HFF-Myc (cell line): ENCODE measurements around the gene PPP1R13L.

Source experiments
- DNase-seq: peaks from one replicate; pipeline ENCODE4 v3.0.0-alpha.2; 2011; ENCODE audit warnings: low read depth; ENCODE audit errors: extremely low read depth
- H3K4me3 ChIP-seq: replicated peaks from 2 replicates; pipeline ENCODE4 v1.5.1; 2011; ENCODE audit warnings: low read depth, mild to moderate bottlenecking, control low read depth, low read length
- TF ChIP-seq, protein P1 (sequence below): IDR thresholded peaks from 2 replicates; pipeline ENCODE4 v1.5.1; 2012; ENCODE audit warnings: mild to moderate bottlenecking, low read depth, low read length, control low read depth; ENCODE audit errors: missing control alignments

The PPP1R13L gene

DNA sequence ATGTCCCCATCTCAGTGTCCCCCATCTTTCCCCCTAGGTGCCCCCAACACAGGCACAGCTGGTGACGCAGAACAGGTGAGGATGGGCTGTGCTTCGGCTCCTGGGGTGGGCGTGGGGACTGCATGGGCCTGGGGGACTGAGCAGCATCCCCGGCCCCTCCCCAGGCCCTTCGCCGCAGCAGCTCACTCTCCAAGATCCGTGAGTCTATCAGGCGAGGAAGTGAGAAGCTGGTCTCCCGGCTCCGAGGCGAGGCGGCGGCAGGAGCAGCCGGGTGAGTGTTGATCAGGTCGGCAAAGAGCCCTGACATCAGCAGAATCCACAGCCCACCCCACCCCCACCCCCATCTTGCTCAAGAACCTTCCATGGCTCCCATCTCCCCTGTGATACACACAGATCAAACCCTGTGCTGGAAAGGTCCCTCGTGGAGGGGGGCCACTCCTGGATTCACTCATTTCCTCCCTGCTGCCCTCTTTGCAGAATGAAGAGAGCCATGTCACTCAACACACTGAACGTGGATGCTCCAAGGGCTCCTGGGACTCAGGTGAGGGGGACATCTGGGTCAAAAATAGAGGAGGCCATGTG, 54.3 kb downstream of the PPP1R13L start:
- no peak for DNase-seq
- no peak overlapping the region for H3K4me3 ChIP-seq
- TF ChIP-seq, protein P1, sequence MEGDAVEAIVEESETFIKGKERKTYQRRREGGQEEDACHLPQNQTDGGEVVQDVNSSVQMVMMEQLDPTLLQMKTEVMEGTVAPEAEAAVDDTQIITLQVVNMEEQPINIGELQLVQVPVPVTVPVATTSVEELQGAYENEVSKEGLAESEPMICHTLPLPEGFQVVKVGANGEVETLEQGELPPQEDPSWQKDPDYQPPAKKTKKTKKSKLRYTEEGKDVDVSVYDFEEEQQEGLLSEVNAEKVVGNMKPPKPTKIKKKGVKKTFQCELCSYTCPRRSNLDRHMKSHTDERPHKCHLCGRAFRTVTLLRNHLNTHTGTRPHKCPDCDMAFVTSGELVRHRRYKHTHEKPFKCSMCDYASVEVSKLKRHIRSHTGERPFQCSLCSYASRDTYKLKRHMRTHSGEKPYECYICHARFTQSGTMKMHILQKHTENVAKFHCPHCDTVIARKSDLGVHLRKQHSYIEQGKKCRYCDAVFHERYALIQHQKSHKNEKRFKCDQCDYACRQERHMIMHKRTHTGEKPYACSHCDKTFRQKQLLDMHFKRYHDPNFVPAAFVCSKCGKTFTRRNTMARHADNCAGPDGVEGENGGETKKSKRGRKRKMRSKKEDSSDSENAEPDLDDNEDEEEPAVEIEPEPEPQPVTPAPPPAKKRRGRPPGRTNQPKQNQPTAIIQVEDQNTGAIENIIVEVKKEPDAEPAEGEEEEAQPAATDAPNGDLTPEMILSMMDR: no peak

- TF ChIP-seq, protein P1: no peak
- no peak for DNase-seq
- H3K4me3 ChIP-seq: no peak overlapping the region
Measured at GRCh38 chr19:45349430-45349941, 55.4 kb downstream of the PPP1R13L start.

DNA sequence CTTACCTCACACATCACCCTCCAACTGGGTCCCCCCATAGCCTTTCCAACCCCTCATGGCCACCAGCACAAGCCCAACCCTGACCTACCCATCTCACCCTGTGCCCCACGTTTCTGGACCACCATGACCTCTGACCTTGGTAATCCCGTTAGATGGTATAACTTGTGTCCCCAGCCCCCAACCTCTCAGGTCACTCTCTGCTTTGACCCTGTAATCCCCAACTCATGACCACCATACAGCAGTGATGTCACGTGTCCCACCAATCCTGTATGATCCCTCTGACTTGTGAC, 55.8 kb downstream of the PPP1R13L start:
- TF ChIP-seq, protein P1: no peak
- H3K4me3 ChIP-seq: no peak overlapping the region
- DNase-seq: no peak

GRCh38 chr19:45348367-45349125, 56.3 kb downstream of the PPP1R13L start:
- DNase-seq: no peak
- TF ChIP-seq, protein P1: no peak
- H3K4me3 ChIP-seq: no peak overlapping the region

- no peak for DNase-seq
- no peak overlapping the region for H3K4me3 ChIP-seq
- TF ChIP-seq, protein P1: no peak
Measured at GRCh38 chr19:45347570-45348366, 57.1 kb downstream of the PPP1R13L start.

- TF ChIP-seq, protein P1: no peak
- H3K4me3 ChIP-seq: no peak overlapping the region
- no peak for DNase-seq
Measured at GRCh38 chr19:45346449-45346848, 58.4 kb downstream of the PPP1R13L start.
